ENCODE data around the gene NACC2. TPM values are rescaled to one million over a fixed set of nuclear protein-coding genes. Genes with fewer than 3 reads are reported as not detected.

The NACC2 gene
- total and polyA plus RNA-seq, 10 donors = 2.1 to 34.9 (median 23.7) TPM

GRCh38 chr9:136107155-136107952 lies 12.3 kb upstream of the NACC2 start:
- intact Hi-C loops (cut with DNase I; ENCODE audit: low total_unique reads) = no loop called here
- H3K36me3 ChIP-seq = no peaks in the 10 kb centered on the region
- peak; percentile 92 for DNase-seq

GRCh38 chr9:136105398-136106135 lies 10.5 kb upstream of the NACC2 start:
- 40 to 61% (median 53%) methylated on average over 15 to 17 of the region's 17 CpGs for WGBS, 5 donors
- intact Hi-C loops (cut with DNase I; ENCODE audit: low total_unique reads) = no loop called here
- Histone ChIP-seq H3K27me3 (replicated peaks in 1 of 7) (peaks cover 0 to 46% (median 0%) of the 10 kb centered on the region in 7 donors), H3K9me3 (no peaks in the 10 kb centered on the region), H3K4me1 (peaks cover 44 to 74% (median 62%) of the 10 kb centered on the region in 6 donors), H3K36me3 (no peaks in the 10 kb centered on the region), H3K27ac (peak overlapping the region in 7 of 8 donors; percentile 14 to 93 (median 78)), H3K4me3 (no peak overlapping the region)
- TF ChIP-seq CTCF (IDR thresholded peaks at IDR 0.05 in 8 of 11, conservative IDR thresholded peaks at IDR 0.05 in 3 of 11) (no peak), POLR2AphosphoS5 (IDR thresholded peaks at IDR 0.05) (peak in 1 of 3 donors; percentile 28), POLR2A (IDR thresholded peaks at IDR 0.05) (no peak)
- DNase-seq = peak; percentile 81

More at GRCh38 chr9:136107155-136107952, 12.3 kb upstream of the NACC2 start:
- no peaks in the 10 kb centered on the region for H3K9me3 ChIP-seq
- TF ChIP-seq CTCF (IDR thresholded peaks at IDR 0.05 in 8 of 11, conservative IDR thresholded peaks at IDR 0.05 in 3 of 11) = no peak
- no peak for TF ChIP-seq POLR2A (IDR thresholded peaks at IDR 0.05)
- peak; percentile 45 to 78 (median 69) for TF ChIP-seq POLR2AphosphoS5 (IDR thresholded peaks at IDR 0.05)
- peaks cover 0 to 47% (median 0%) of the 10 kb centered on the region in 7 donors for H3K27me3 ChIP-seq (replicated peaks in 1 of 7)
- peaks cover 45 to 88% (median 67%) of the 10 kb centered on the region in 6 donors for H3K4me1 ChIP-seq
- WGBS, 5 donors = 15 to 42% (median 23%) methylated on average over 7 to 29 of the region's 29 CpGs
- peak overlapping the region in 2 of 8 donors; percentile 10 to 57 for H3K4me3 ChIP-seq
- H3K27ac ChIP-seq = peak overlapping the region; percentile 14 to 93 (median 75)

GRCh38 chr9:136104916-136105315 lies 9.8 kb upstream of the NACC2 start:
- intact Hi-C loops (cut with DNase I; ENCODE audit: low total_unique reads) = no loop called here
- no peak for DNase-seq
- TF ChIP-seq CTCF (IDR thresholded peaks at IDR 0.05 in 8 of 11, conservative IDR thresholded peaks at IDR 0.05 in 3 of 11) (no peak), POLR2AphosphoS5 (IDR thresholded peaks at IDR 0.05) (no peak), POLR2A (IDR thresholded peaks at IDR 0.05) (no peak)
- WGBS, 5 donors = 43 to 73% (median 69%) methylated on average over 4 to 6 of the region's 6 CpGs
- H3K4me3 ChIP-seq = no peak overlapping the region
- no peaks in the 10 kb centered on the region for H3K9me3 ChIP-seq
- peaks cover 0 to 46% (median 0%) of the 10 kb centered on the region in 7 donors for H3K27me3 ChIP-seq (replicated peaks in 1 of 7)
- peaks cover 37 to 68% (median 56%) of the 10 kb centered on the region in 6 donors for H3K4me1 ChIP-seq
- peak overlapping the region in 1 of 8 donors; percentile 93 for H3K27ac ChIP-seq
- H3K36me3 ChIP-seq = no peaks in the 10 kb centered on the region

- WGBS, 5 donors = 64 to 78% (median 68%) methylated on average over 1 of the region's 1 CpG; no CpG with 5 or more reads in 1 of the 5 donors
- Histone ChIP-seq H3K27me3 (replicated peaks in 1 of 7) (peaks cover 0 to 44% (median 0%) of the 10 kb centered on the region in 7 donors), H3K4me3 (no peak overlapping the region), H3K36me3 (no peaks in the 10 kb centered on the region), H3K9me3 (no peaks in the 10 kb centered on the region), H3K27ac (no peak overlapping the region), H3K4me1 (peaks cover 35 to 63% (median 51%) of the 10 kb centered on the region in 6 donors)
- TF ChIP-seq POLR2AphosphoS5 (IDR thresholded peaks at IDR 0.05) (no peak), POLR2A (IDR thresholded peaks at IDR 0.05) (no peak), CTCF (IDR thresholded peaks at IDR 0.05 in 8 of 11, conservative IDR thresholded peaks at IDR 0.05 in 3 of 11) (no peak)
- no peak for DNase-seq
- intact Hi-C loops (cut with DNase I; ENCODE audit: low total_unique reads) = no loop called here
Observed at GRCh38 chr9:136104488-136104800, 9.4 kb upstream of the NACC2 start.
